RWPE1 (cell line): Measurements from ENCODE around the gene ARL6IP4.

Experiments used
- CTCF ChIA-PET: fragments of 350-600 bp; sonication (Branson Sonifier 250); formaldehyde crosslinking; extraction: SDS; loops from one replicate; lab custom pipeline; 2021; lab: Yijun Ruan, JAX
- POLR2A ChIA-PET: fragments of 400-600 bp; formaldehyde crosslinking; extraction: SDS; loops from one replicate; lab custom pipeline; 2020; ENCODE audit warnings: antibody characterized with exemption; ENCODE audit not compliant: low non-redundant PET; lab: Yijun Ruan, JAX
- DNase-seq: peaks from one replicate; pipeline ENCODE4 v3.0.0; 2012; ENCODE audit warnings: low spot score
- H3K27ac ChIP-seq: fragments of 450-650 bp; 2 replicates; pipeline ENCODE4 v1.5.1; 2017
- CTCF ChIP-seq: fragments of 450-650 bp; conservative IDR thresholded peaks from 2 replicates; pipeline ENCODE4 v1.5.1; 2017; ENCODE audit warnings: low read depth, mild to moderate bottlenecking

The ARL6IP4 gene

GRCh38 chr12:122997343-122998250 is 17.1 kb downstream of the ARL6IP4 start:
- CTCF ChIA-PET, result no interaction called here
- TF ChIP-seq CTCF, result no peak
- H3K27ac ChIP-seq, result no peak overlapping the region
- POLR2A ChIA-PET, result no interaction called here
- no peak for DNase-seq

- DNase-seq, result no peak
- ChIA-PET CTCF (interaction anchor here (0.6 kb wide), 1 partner anchor 153 kb away, joined by 4 read pairs; no protein-coding TSS in a partner anchor), POLR2A (no interaction called here)
- TF ChIP-seq CTCF, result no peak
- H3K27ac ChIP-seq, result no peak overlapping the region
Observed at GRCh38 chr12:122998316-122998715, 17.8 kb downstream of the ARL6IP4 start.

- no peak overlapping the region for H3K27ac ChIP-seq
- TF ChIP-seq CTCF, result no peak
- ChIA-PET POLR2A (no interaction called here), CTCF (no interaction called here)
- no peak for DNase-seq
Observed at GRCh38 chr12:122999196-122999946, 18.9 kb downstream of the ARL6IP4 start.

- ChIA-PET POLR2A (no interaction called here), CTCF (no interaction called here)
- no peak for DNase-seq
- TF ChIP-seq CTCF, result no peak
- no peak overlapping the region for H3K27ac ChIP-seq
Observed at GRCh38 chr12:122999986-123000420, 19.5 kb downstream of the ARL6IP4 start.

- CTCF ChIA-PET, result no interaction called here
- POLR2A ChIA-PET, result no interaction called here
- TF ChIP-seq CTCF, result no peak
- H3K27ac ChIP-seq, result no peak overlapping the region
- no peak for DNase-seq
Observed at GRCh38 chr12:123000578-123000977, 20.1 kb downstream of the ARL6IP4 start.

- ChIA-PET CTCF (interaction anchor here (0.7 kb wide), 1 partner anchor 266 kb away, joined by 3 read pairs; no protein-coding TSS in a partner anchor), POLR2A (no interaction called here)
Observed at GRCh38 chr12:123001464-123001863, 21.0 kb downstream of the ARL6IP4 start.

More at GRCh38 chr12:123001464-123001863, 21.0 kb downstream of the ARL6IP4 start:
- no peak for DNase-seq
- no peak overlapping the region for H3K27ac ChIP-seq
- no peak for TF ChIP-seq CTCF
